NCI-H1694 treated with DMSO at 0.1 percent for 48 hours (cell line): ENCODE results near the gene DRD4.
"Not testable (repeated sequence)": the region's sequence is repeated elsewhere in the genome, so short reads cannot be mapped to it uniquely, and the experiment has no call there.

Experiments used
- DNase-seq: peaks from one replicate; lab custom pipeline; 2025; lab: John Stamatoyannopoulos, UW

DRD4 gene

GRCh38 chr11:680476-680875, 43.4 kb downstream of the DRD4 start:
- no peak for DNase-seq

- DNase-seq: no peak
These were observed 43.9 kb downstream of the DRD4 start for GRCh38 chr11:680970-681369.

- DNase-seq: no peak
These were observed 49.6 kb downstream of the DRD4 start for GRCh38 chr11:686451-687243.

GRCh38 chr11:687751-688150, 50.7 kb downstream of the DRD4 start:
- no peak for DNase-seq

DNA sequence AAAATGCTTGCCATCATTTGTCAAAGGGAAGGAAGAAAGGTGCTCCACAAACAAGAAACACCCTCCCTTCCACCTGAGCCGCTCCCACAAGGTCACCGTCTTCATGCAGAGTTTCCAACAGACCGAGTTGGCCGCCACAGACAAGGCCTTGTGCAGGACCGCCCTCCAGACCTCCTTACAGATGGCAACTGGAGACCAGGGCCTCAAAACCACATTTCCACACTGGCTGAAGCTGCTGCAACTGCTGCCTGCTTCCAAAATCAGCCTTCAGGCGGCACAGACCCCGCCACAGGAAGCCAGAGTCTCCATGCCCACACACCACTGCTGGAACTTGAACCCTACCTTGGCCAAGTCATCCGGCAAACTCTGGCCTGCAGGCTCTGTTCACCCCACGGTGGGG, 51.6 kb downstream of the DRD4 start:
- DNase-seq: no peak

DNA sequence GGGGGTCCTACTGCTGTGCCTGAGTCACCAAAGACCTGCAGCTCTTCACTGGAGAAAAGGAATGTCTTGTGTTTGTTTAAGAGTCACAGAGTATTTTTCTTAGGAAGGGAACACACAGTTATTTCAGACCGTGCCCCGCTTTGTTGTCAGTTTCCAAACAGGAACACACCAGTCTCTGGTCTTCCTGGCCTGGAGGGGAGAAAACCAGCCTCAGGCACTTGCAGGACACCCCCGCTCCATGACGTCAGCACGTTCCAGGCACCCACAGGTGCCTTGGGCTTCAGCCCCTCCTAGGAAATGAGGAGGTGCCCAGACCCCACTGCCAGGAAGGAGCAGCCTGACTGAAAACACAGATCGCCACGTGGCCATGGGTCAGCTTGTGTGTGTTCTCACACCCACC, 52.6 kb downstream of the DRD4 start:
- DNase-seq: no peak

- not testable (repeated sequence) for DNase-seq
These were observed 53.2 kb downstream of the DRD4 start for GRCh38 chr11:690244-690643.
